ENCODE data around the gene ESPL1. TPM values are rescaled to one million over a fixed set of nuclear protein-coding genes. Genes with fewer than 3 reads are reported as not detected.
A peak's percentile ranks its signal among the peaks of the same experiment; 100 is the strongest.

ESPL1 gene
- total RNA-seq, 1 experiment from 2014 or later, result 54.6 TPM

GRCh38 chr12:53231921-53232645, 36.0 kb upstream of the ESPL1 start, which contains the start of gene RARG:
RARG (minus strand) TSS chr12:53232209; CDS start chr12:53227545, 4,664 bp downstream.
- peak within 1 kb of the TSS; percentile 77 for H3K27ac ChIP-seq (ENCODE audit: low read length)
- no peak for TF ChIP-seq REST (IDR thresholded peaks at IDR 0.05; ENCODE audit: insufficient read depth in 1 of 2, low read depth in 2 of 2, low read length in 1 of 2)
- no TSS peak for BruUV-seq (replicated peaks)
- H3K27me3 ChIP-seq (ENCODE audit: control insufficient read depth, insufficient read depth, low read length), result no peaks in the 10 kb centered on the region; the same call in 1 of the 2 replicates
- H3K36me3 ChIP-seq (ENCODE audit: control insufficient read depth, insufficient read depth, low read length), result no peaks in the 10 kb centered on the region; the same call in 1 of the 2 replicates
- peaks cover 30% of the 10 kb centered on the region for H3K4me1 ChIP-seq (ENCODE audit: control insufficient read depth, insufficient read depth, low read length)
- no peaks in the 10 kb centered on the region for H3K9me3 ChIP-seq (ENCODE audit: control insufficient read depth, insufficient read depth, low read depth, low read length)
- ChIA-PET POLR2A (no interaction called here), CTCF (no interaction called here)
- intact Hi-C loops (cut with micrococcal nuclease; ENCODE audit: unreplicated experiment) (no loop called here), in situ Hi-C loops (cut with HindIII; ENCODE audit: low pct_unique_long_range_greater_than_20kb, low sequenced_read_pairs) (no loop called here)
- DNase-seq (ENCODE audit: low read depth, low spot score) (no peak), ATAC-seq (peak; percentile 87)
- peak within 1 kb of the TSS; percentile 65 to 72 for H3K4me3 ChIP-seq (ENCODE audit: low read depth in 2 of 2, low read length in 2 of 2)

GRCh38 chr12:53232646-53233461, 35.2 kb upstream of the ESPL1 start:
- Histone ChIP-seq H3K9me3 (ENCODE audit: control insufficient read depth, insufficient read depth, low read depth, low read length) (no peaks in the 10 kb centered on the region), H3K4me1 (ENCODE audit: control insufficient read depth, insufficient read depth, low read length) (peaks cover 30% of the 10 kb centered on the region), H3K27me3 (ENCODE audit: control insufficient read depth, insufficient read depth, low read length) (no peaks in the 10 kb centered on the region; the same call in 1 of the 2 replicates), H3K4me3 (ENCODE audit: low read depth in 2 of 2, low read length in 2 of 2) (peak overlapping the region; percentile 47 to 67), H3K36me3 (ENCODE audit: control insufficient read depth, insufficient read depth, low read length) (no peaks in the 10 kb centered on the region; the same call in 1 of the 2 replicates), H3K27ac (ENCODE audit: low read length) (peak overlapping the region; percentile 77)
- ChIA-PET CTCF (interaction anchor here (1.3 kb wide), 1 partner anchor 13 kb away, joined by 3 read pairs; no protein-coding TSS in a partner anchor), POLR2A (no interaction called here)
- TF ChIP-seq, protein P1, sequence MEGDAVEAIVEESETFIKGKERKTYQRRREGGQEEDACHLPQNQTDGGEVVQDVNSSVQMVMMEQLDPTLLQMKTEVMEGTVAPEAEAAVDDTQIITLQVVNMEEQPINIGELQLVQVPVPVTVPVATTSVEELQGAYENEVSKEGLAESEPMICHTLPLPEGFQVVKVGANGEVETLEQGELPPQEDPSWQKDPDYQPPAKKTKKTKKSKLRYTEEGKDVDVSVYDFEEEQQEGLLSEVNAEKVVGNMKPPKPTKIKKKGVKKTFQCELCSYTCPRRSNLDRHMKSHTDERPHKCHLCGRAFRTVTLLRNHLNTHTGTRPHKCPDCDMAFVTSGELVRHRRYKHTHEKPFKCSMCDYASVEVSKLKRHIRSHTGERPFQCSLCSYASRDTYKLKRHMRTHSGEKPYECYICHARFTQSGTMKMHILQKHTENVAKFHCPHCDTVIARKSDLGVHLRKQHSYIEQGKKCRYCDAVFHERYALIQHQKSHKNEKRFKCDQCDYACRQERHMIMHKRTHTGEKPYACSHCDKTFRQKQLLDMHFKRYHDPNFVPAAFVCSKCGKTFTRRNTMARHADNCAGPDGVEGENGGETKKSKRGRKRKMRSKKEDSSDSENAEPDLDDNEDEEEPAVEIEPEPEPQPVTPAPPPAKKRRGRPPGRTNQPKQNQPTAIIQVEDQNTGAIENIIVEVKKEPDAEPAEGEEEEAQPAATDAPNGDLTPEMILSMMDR (IDR thresholded peaks at IDR 0.05), result no peak
- no peak for TF ChIP-seq REST (IDR thresholded peaks at IDR 0.05; ENCODE audit: insufficient read depth in 1 of 2, low read depth in 2 of 2, low read length in 1 of 2)
- no peak for TF ChIP-seq TCF7L2 (IDR thresholded peaks at IDR 0.05; ENCODE audit: low read depth, low read length)
- no peak for TF ChIP-seq POLR2AphosphoS5 (IDR thresholded peaks at IDR 0.05; ENCODE audit: low read depth, low read length)
- intact Hi-C loops (cut with micrococcal nuclease; ENCODE audit: unreplicated experiment), result no loop called here
- ATAC-seq (peak; percentile 74), DNase-seq (ENCODE audit: low read depth, low spot score) (no peak)
- no TSS peak for BruUV-seq (replicated peaks)
- in situ Hi-C loops (cut with HindIII; ENCODE audit: low pct_unique_long_range_greater_than_20kb, low sequenced_read_pairs), result no loop called here

Data from Panc1 (cell line).